GM23248 (cell line): ENCODE data around the gene CLDND2. TPM values are rescaled to one million over a fixed set of nuclear protein-coding genes. Genes with fewer than 3 reads are reported as not detected.

ENCODE experiments used
- DNase-seq: peaks from one replicate; pipeline ENCODE4 v3.0.0-alpha.2; 2015
- H2AFZ ChIP-seq: fragments of 200-600 bp; sonication (generic); 2 replicates; pipeline ENCODE4 v1.6.1; 2016; ENCODE audit warnings: antibody characterized with exemption
- H3F3A ChIP-seq: fragments of 200-600 bp; sonication (generic); 2 replicates; pipeline ENCODE4 v1.6.1; 2016; ENCODE audit warnings: mild to moderate bottlenecking, antibody characterized with exemption, mixed run types; ENCODE audit not compliant: insufficient read depth
- H3K27ac ChIP-seq: fragments of 200-600 bp; sonication (generic); 2 replicates; pipeline ENCODE4 v1.5.1; 2016; ENCODE audit warnings: mild to moderate bottlenecking
- H3K27me3 ChIP-seq: fragments of 200-600 bp; sonication (generic); replicated peaks from 2 replicates; pipeline ENCODE4 v1.6.1; 2016; ENCODE audit warnings: mild to moderate bottlenecking; ENCODE audit not compliant: insufficient read depth
- H3K36me3 ChIP-seq: fragments of 200-600 bp; sonication (generic); 2 replicates; pipeline ENCODE4 v1.6.1; 2016; ENCODE audit warnings: low read depth, mild to moderate bottlenecking
- H3K4me1 ChIP-seq: fragments of 200-600 bp; sonication (generic); 2 replicates; pipeline ENCODE4 v1.6.1; 2016; ENCODE audit warnings: mild to moderate bottlenecking; ENCODE audit not compliant: insufficient read depth
- H3K4me2 ChIP-seq: fragments of 200-600 bp; sonication (generic); one replicate; pipeline ENCODE4 v1.6.1; 2016; ENCODE audit warnings: mild to moderate bottlenecking; ENCODE audit not compliant: unreplicated experiment
- H3K4me3 ChIP-seq: fragments of 200-600 bp; sonication (generic); 2 replicates; pipeline ENCODE4 v1.5.1; 2016; ENCODE audit warnings: mild to moderate bottlenecking
- H3K79me2 ChIP-seq: fragments of 200-600 bp; sonication (generic); 2 replicates; pipeline ENCODE4 v1.6.1; 2016; ENCODE audit warnings: mild to moderate bottlenecking; ENCODE audit not compliant: insufficient read depth
- H3K9ac ChIP-seq: fragments of 200-600 bp; sonication (generic); 2 replicates; pipeline ENCODE4 v1.6.1; 2016; ENCODE audit warnings: mild to moderate bottlenecking
- H3K9me2 ChIP-seq: fragments of 200-600 bp; sonication (generic); 2 replicates; pipeline ENCODE4 v1.6.1; 2016; ENCODE audit warnings: mixed run types, mild to moderate bottlenecking, moderate library complexity; ENCODE audit not compliant: insufficient read depth
- H3K9me3 ChIP-seq: fragments of 200-600 bp; sonication (generic); one replicate; pipeline ENCODE4 v1.6.1; 2017; ENCODE audit warnings: low read depth
- H4K20me1 ChIP-seq: fragments of 200-600 bp; sonication (generic); 2 replicates; pipeline ENCODE4 v1.6.0; 2016; ENCODE audit not compliant: insufficient read depth
- EZH2 ChIP-seq: fragments of 200-600 bp; sonication (generic); IDR thresholded peaks from 2 replicates; pipeline ENCODE4 v1.6.1; 2018; ENCODE audit warnings: antibody characterized with exemption, mild to moderate bottlenecking; ENCODE audit not compliant: insufficient read depth, poor library complexity, severe bottlenecking
- EZH2phosphoT487 ChIP-seq: fragments of 200-600 bp; sonication (generic); IDR thresholded peaks from 2 replicates; pipeline ENCODE4 v1.6.1; 2018; ENCODE audit warnings: antibody characterized with exemption, moderate library complexity, mild to moderate bottlenecking, low read depth; ENCODE audit not compliant: insufficient read depth
- WGBS, 2 experiments: methylation state at CpG; one replicate each; pipeline ENCODE4 v1.1.6; 2015 to 2017; ENCODE audit warnings: low lambda C conversion rate in 2 of 2, low coverage in 1 of 2; ENCODE audit errors: missing lambda C conversion rate in 2 of 2; 5-methylcytosine and 5-hydroxymethylcytosine counted together
- in situ Hi-C: fragments of 300-500 bp; cut with MboI; formaldehyde crosslinking; loops from 2 replicates; pipeline ENCODE4 v1.15.0; 2020
- polyA plus RNA-seq: library from polyadenylated mRNA; unstranded; fragments of >200 nt; fragmentation: Nextera tagmentation; extraction: Ambion mirVana; gene quantifications from 2 replicates; pipeline ENCODE4 v1.2.1, GENCODE V29; 2016
- total RNA-seq: library from RNA; depleted of rRNA; stranded (reverse); fragments of >200 nt; shearing (Covaris generic); gene quantifications from 2 replicates; pipeline ENCODE4 v1.2.3, GENCODE V29; 2014

CLDND2 gene
- total and polyA plus RNA-seq, 2 experiments from 2014 or later, result 1.0 TPM; not detected in 1

DNA sequence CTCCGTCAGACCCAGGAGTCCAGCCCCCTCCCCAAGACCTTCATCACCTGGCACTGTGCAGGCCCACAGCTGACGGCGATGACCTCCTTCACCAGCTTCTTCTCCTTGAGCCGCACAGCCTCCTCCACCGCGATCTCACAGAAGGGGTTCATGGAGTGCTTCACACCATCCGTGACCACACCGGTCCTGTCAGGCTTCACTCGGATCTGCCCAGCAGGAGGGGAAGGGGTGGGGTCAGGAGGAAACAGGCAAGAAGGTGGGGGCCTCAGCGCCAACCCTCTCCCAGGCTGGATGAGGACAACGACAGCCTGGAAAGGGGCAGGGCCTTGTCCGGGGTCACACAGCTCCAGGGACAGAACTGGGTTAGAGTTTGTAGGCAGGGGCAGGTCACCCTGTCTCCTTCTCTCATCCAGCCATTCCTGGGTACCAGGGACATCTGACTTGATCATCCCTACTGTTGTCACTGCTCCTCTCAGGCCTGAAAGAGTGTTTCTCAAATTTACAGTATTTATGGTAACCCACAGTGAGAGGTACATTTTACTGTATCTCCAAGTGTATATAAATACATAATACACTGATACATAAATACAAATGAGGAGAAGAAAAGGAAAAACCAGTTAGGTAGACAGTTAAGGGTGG, 14.6 kb downstream of the CLDND2 start:
- Histone ChIP-seq H3K4me1 (peaks cover 9% of the 10 kb centered on the region), H3K9ac (no peak overlapping the region), H3K27ac (no peak overlapping the region), H3K36me3 (no peaks in the 10 kb centered on the region), H2AFZ (no peak overlapping the region), H3K4me3 (no peak overlapping the region), H3K9me2 (no peaks in the 10 kb centered on the region), H3K27me3 (no peaks in the 10 kb centered on the region), H3F3A (peaks cover 15% of the 10 kb centered on the region; the same call in 1 of the 2 replicates), H3K9me3 (no peaks in the 10 kb centered on the region), H4K20me1 (no peaks in the 10 kb centered on the region), H3K4me2 (no peak overlapping the region), H3K79me2 (peaks cover 28% of the 10 kb centered on the region)
- TF ChIP-seq EZH2phosphoT487 (no peak), EZH2 (no peak)
- DNase-seq, result no peak
- WGBS, 2 experiments, result 75 to 78% methylated on average over 12 of the region's 12 CpGs
- in situ Hi-C loops, result no loop called here

DNA sequence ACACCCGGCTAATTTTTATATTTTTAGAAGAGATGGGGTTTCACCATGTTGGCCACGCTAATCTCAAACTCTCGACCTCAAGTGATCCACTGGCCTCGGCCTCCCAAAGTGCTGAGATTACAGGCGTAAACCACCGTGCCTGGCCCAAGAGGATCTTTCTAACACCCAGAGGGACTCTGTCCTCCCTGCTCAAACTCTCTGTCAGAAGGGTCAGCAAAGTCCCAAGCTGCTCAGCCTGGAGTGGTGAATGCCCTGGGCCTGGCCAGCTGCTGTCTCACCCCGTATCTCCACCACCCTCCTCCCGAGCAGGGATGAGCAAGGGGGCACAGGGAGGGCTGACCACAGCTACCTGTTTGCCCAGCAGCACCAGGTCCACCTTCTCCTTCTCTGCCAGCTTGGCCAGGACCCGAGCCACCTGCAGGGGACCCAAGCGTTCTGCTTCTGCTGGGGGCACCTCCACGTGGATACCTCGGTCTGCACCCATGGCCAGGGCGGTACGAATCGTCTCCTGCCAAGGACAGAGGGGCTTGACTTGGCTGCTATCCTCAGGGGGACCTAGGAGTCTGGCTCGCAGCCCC, 15.9 kb downstream of the CLDND2 start:
- no peaks in the 10 kb centered on the region for H3K27me3 ChIP-seq
- peaks cover 5% of the 10 kb centered on the region; the same call in 1 of the 2 replicates for H3K4me1 ChIP-seq
- no peaks in the 10 kb centered on the region for H4K20me1 ChIP-seq
- H3K36me3 ChIP-seq, result no peaks in the 10 kb centered on the region; the same call in 1 of the 2 replicates
- H3F3A ChIP-seq, result 0 out of 2 replicates have a peak, but pooled peaks cover 8% of the 10 kb centered on the region
- H2AFZ ChIP-seq, result no peak overlapping the region
- no peak overlapping the region for H3K4me3 ChIP-seq
- H3K4me2 ChIP-seq, result no peak overlapping the region
- DNase-seq, result no peak
- H3K9me2 ChIP-seq, result no peaks in the 10 kb centered on the region
- peaks cover 22% of the 10 kb centered on the region for H3K79me2 ChIP-seq
- no peak overlapping the region for H3K9ac ChIP-seq
- no peaks in the 10 kb centered on the region for H3K9me3 ChIP-seq
- WGBS, 2 experiments, result 92 to 94% methylated on average over 15 to 16 of the region's 16 CpGs
- no peak overlapping the region for H3K27ac ChIP-seq
- TF ChIP-seq EZH2phosphoT487, result no peak
- no peak for TF ChIP-seq EZH2
- in situ Hi-C loops, result no loop called here

GRCh38 chr19:51351266-51351990, 17.4 kb downstream of the CLDND2 start:
- in situ Hi-C loops, result no loop called here
- no peak for DNase-seq
- H3K27me3 ChIP-seq, result no peaks in the 10 kb centered on the region
- no peaks in the 10 kb centered on the region for H4K20me1 ChIP-seq
- 97 to 98% methylated on average over 11 of the region's 11 CpGs for WGBS, 2 experiments
- H3K9me3 ChIP-seq, result no peaks in the 10 kb centered on the region
- H3K9me2 ChIP-seq, result no peaks in the 10 kb centered on the region
- H3F3A ChIP-seq, result 0 out of 2 replicates have a peak, but pooled peaks cover 8% of the 10 kb centered on the region
- peaks cover 5% of the 10 kb centered on the region; the same call in 1 of the 2 replicates for H3K4me1 ChIP-seq
- no peak overlapping the region for H3K9ac ChIP-seq
- peak overlapping the region; percentile 60 for H3K27ac ChIP-seq
- no peaks in the 10 kb centered on the region; the same call in 1 of the 2 replicates for H3K36me3 ChIP-seq
- H3K79me2 ChIP-seq, result peaks cover 16% of the 10 kb centered on the region; the same call in 1 of the 2 replicates
- no peak overlapping the region for H3K4me2 ChIP-seq
- no peak overlapping the region for H2AFZ ChIP-seq
- no peak for TF ChIP-seq EZH2phosphoT487
- no peak overlapping the region for H3K4me3 ChIP-seq

GRCh38 chr19:51347209-51347928, 21.4 kb downstream of the CLDND2 start:
- in situ Hi-C loops, result no loop called here
- WGBS, 2 experiments, result 80% methylated on average over 10 of the region's 10 CpGs
- Histone ChIP-seq H3K9me3 (no peaks in the 10 kb centered on the region), H3K27me3 (no peaks in the 10 kb centered on the region), H3K9me2 (no peaks in the 10 kb centered on the region), H3F3A (0 out of 2 replicates have a peak, but pooled peaks cover 8% of the 10 kb centered on the region), H3K4me3 (no peak overlapping the region), H3K27ac (no peak overlapping the region), H3K4me1 (peaks cover 5% of the 10 kb centered on the region; the same call in 1 of the 2 replicates), H3K79me2 (no peaks in the 10 kb centered on the region), H4K20me1 (no peaks in the 10 kb centered on the region), H3K4me2 (no peak overlapping the region), H3K9ac (no peak overlapping the region), H3K36me3 (peaks cover 5% of the 10 kb centered on the region; the same call in 1 of the 2 replicates), H2AFZ (no peak overlapping the region)
- TF ChIP-seq EZH2phosphoT487 (no peak), EZH2 (no peak)
- no peak for DNase-seq
